HPDE6-E6E7 (cell line): ENCODE data around the gene ADGRA3.
"Not testable (repeated sequence)": the region's sequence is repeated elsewhere in the genome, so short reads cannot be mapped to it uniquely, and the experiment has no call there.

Source experiments
- DNase-seq: peaks from one replicate; pipeline ENCODE4 v3.0.0; 2011; ENCODE audit warnings: missing footprints; ENCODE audit errors: extremely low spot score

Gene ADGRA3

DNA sequence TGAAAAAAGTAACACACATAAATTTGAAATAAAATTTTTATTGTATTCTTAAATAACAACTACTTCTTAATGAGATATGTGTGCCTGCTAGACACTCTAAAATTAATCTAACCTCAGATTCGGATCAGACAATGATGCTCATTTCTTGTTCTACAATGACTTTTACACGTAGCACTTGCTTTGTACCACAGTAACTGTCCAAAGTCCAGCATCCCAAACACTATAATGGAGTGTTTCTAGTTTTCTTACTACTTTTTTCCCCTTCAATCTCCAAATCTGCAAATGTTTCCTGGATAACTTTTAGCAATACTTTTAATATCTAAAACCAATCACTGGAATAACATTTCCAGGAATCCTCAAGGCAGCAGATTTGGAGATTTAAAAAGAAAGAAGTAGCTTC lies 75.9 kb downstream of the ADGRA3 start:
- no peak for DNase-seq

DNA sequence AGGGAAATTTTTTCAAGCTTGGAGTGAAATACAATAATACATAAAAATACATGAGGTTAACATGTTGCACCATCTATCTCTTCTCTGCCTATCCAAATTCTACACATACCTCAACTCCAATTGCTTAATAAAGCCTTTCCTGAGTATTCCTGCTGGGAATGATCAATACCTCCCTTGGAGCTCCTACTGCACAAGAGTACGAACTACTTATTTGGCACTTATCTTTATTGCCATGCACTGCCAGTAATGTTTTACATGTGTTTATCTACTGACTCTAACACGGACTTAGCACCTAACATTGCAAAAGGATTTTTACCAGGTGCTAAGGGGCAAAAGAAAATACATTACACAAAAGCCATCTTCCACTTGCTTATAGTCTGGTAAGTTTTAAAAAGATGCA lies 80.2 kb downstream of the ADGRA3 start:
- DNase-seq = no peak

DNA sequence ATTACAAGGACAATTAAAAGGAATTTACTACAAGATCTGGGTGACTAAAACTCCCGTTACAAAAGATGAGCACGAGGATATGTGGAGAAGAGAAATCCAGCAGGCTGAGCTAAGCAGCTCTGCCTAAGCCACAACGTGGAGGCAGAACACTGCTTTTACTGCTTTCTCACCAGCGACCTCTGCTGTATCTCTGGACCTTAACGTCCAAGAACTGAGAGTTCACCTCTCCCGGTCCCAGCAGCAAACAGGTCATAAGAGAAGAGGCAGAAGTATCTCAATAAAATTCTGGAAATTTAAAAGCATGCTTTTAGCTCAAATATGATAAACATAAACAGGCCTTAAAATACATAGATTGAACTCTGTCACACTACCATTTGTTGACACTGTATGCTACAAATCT lies 81.0 kb downstream of the ADGRA3 start:
- peak; percentile 25 for DNase-seq

DNA sequence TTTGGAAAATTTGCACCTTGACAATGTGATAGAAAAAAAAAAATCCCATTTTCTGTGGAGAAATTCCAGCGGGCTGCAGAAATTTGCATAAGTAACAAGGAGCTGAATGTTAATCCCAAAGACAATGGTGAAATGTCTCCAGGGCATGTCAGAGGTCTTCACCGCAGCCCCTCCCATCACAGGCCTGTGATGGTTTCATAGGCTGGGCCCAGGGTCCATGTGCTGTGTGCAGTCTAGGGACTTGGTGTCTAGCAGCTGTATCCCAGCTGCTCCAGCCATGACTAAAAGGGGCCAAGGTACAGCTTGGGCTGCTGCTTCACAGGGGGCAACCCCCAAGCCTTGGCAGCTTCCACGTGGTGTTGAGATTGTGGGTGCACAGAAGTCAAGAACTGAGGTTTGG lies 85.2 kb downstream of the ADGRA3 start:
- DNase-seq = no peak

DNA sequence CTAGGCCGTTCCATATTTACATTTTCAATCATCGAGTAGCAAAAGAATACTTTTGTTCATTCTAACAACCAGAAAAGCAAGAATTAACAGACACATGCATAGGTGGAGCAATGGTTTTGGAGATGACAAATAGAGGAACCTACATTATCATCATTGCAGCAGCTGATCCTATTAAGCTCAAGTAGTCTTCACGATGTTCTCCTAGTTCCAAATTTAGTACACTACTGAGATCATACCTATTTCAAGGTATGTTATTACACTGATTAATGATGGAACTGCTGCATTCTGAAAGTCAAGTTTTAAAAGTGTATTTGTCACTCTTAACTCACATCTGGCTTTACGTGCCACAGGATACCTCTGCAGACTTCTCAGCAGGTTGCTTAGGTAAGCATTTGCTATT lies 87.4 kb downstream of the ADGRA3 start:
- DNase-seq = no peak

DNA sequence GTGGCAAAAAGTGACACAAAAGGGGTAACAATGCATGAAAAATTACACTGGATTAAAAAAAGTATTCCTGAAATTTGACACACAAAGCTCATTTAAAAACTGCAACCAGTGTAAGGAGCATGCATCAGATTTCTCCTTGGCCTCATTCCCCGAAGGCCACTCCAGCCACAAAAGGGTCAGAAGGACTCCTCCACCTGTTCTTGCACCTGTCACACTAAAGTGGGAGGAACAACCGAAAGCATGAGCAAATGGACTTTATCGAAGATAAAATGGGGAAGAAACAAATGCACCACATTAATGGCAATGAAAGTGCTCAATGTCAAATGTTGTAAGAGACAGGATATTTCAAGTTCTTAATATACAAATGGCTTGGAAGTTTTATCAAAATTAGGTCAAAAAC lies 88.2 kb downstream of the ADGRA3 start:
- DNase-seq = no peak

DNA sequence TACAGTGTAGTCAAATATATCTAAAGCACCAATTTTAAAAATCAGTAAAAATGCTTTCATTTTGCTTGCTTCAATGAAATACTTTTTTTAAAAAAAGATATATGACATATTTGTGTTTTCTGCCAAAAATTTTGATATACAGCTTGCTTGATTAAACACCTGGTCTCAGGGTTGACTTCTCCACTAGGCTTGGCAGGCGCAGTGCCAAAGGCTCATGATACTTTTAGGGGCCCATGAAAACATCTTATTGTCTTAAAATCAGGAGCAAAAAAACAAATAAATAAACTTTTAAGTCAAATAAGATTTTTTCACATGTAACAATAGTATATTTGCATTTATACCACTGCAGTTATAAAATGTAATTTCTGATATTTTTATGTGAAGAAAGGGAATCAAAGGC lies 95.6 kb downstream of the ADGRA3 start:
- no peak for DNase-seq

DNA sequence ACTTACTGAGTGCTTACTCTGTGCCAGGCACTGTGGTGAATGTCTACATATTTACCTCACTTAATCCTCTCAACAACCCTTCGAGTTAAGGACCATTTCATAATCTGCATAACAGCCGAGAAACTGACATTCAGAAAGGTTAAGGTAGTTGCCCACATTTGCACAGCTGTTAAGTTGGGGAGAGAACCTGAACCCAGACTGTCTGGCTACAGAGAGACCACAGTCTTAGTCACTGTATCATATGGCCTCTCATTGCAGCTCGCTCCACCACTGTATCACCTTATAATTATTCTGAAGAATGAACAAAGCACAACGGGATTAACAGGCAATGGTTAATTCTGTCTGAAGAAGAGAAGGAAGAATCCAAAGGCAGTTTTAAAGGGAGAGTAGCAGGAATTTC lies 98.5 kb downstream of the ADGRA3 start:
- no peak for DNase-seq

DNA sequence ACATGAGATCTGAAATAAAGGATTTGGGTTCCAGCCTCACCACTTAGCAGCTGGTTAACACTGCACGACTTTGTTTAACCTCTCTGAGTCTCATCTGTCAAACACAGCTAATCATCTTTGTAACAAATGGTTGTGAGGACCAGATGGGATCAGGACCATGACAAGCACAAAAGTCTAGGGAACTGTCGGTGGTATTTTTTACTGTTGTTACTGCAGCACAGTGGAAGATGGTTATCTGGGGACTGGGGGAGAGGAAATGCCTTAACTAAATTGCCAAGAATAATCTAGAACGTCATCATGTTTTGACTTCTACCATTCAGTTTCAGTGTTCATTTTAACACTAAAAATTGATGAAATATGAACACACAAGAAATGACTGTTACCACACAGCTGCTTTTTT lies 99.5 kb downstream of the ADGRA3 start:
- DNase-seq = no peak

DNA sequence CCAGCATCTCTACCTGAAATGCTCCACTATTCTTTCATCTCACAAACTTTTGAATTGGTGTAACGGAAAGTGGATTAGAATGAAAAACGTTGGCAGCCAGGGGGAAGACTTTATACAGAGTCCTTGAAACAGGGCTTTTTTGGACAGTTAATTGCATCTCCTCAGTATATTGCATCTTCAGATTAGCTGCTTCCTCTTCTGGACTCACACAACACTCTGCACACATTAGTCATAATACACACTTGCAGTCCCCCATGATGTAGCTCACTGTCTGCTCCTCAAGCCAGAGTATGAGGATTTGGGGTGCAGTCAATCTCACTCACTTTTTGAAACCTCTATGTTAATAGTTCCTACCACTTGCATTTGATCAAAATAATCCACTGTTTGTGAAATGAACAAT lies 101.0 kb downstream of the ADGRA3 start:
- no peak for DNase-seq

DNA sequence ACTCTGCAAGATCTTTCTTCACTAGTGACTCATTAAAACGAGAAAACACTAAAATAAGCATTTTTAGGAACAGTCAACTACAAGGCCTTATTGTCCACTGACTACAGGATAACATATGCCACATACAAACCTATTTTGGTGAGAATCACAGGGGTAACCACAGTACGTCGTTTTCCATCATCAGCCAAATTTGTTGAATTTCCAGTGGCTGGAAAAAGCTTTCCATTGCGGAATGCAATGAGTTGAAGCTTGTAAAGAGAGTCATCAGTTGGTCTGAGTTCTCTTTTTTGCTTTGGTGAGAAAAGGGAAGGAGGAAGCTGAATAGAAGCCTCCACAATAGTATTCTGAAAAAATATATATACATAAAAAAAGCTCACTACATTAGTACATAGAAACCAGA lies 102.4 kb downstream of the ADGRA3 start:
- DNase-seq = no peak

DNA sequence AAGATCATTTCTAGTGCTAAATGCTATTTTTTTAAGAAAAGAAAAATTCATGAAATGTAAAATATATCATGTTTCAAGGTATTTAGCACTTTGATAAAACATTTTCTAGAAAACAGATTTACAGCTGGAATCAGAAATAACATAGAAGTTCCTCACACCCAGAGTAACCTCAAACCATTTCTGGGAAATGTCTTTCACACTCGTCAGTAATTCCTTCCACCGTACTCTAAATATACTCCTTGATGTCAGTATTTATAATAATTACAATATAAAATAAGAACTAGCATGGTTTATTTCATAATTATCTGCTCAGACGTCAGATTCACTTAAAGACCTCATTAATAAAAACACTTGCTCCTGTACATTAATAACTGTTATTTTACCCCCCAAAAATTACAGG lies 103.9 kb downstream of the ADGRA3 start:
- DNase-seq = no peak

DNA sequence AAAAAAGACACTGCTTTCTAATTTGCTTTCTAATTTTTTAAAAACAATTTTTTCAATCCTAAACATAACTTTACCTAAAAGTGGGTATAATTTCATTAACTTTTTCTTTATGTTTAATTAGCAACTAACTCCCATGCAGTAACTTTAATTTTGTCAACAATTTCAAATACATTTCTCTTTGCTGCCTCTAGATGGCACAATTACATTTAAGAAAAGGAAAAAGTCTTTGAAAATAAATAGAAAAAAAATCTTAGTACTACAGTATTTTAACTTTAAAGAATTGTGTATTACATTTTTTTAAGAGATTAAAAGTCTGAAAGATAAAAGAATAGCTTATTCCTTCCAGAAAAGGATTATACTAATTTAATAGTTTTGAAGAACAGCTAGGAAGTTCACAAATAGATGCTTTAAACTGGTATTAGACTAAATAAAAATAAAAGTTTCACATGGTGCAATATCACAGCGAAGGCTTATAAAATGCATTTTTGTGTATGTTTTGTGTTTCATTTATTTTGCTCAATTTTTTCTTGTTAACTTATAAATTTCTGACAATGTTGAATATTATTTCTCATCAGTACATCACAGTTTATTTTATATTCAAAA lies 105.1 kb downstream of the ADGRA3 start:
- DNase-seq = no peak

DNA sequence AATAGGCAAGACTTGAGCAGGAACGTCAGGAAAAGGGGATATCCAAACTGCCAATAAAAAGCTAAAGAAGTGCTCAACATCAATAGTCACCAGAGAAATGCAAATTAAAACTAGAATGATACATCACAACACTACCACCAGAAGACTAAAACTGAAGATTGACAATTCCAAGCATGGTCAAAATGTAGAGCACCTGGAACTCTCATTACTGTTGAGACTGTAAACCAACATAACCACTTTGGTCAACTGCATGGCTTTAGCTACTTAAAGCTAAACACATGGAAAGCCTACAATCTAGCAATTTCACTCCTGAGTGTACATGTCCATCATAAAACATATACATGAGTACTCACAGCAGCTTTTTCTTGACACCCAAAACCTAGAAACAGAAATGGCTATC lies 107.4 kb downstream of the ADGRA3 start:
- DNase-seq = no peak

DNA sequence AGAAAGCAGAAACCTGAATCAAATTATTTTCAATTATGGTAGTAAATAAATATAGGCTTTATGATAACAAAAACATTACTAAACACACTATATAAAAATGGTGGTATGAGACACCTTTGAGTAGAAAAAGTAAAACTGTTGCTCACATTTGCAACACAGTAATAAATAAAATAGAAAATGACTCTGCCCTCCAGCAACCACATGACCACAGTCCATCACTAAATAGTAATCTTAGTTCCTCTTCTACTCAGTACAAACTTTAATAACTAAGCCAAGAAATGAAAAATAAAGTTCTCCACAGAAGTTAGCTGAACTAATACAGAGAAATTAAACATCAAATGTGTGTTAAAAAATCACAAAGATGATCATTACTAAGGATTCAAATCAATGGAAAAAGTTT lies 108.5 kb downstream of the ADGRA3 start:
- DNase-seq = no peak

DNA sequence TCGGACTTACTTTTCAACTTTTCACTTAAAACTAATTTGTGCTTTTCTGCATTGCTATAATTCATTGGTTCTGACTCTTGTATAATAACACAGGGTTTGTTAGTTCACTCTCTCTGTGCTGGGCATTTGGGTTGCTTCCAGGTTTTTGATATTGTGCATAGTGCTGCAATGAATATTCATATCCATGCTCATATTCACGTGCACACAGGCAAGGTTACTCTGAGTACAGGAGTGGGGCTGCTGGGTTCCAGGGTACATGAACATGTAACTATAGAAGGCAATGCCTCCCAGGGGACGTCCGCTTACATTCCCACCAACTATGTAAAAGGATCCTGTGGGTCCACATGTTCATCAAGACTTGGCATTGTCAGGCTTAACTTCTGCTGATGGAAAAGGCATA lies 117.2 kb downstream of the ADGRA3 start:
- no peak for DNase-seq

DNA sequence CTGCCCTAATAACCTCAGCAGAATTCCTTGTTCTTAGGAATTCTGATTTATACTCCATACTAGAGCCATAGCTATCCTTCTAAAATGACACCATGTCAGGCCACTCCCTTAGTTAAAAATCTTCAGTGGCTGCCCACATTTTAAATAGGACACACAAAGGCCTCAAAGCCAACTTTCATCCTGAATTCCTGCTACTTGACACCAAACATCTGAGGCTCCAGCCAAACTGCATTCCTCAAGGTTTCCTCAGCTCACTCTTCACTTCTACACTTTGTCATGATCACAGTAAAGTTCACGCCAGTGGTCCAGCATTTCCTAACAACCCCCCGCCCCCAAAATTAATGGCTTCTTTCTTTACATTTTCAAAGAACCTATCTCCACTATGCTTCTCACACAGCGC lies 124.3 kb downstream of the ADGRA3 start:
- DNase-seq = no peak

DNA sequence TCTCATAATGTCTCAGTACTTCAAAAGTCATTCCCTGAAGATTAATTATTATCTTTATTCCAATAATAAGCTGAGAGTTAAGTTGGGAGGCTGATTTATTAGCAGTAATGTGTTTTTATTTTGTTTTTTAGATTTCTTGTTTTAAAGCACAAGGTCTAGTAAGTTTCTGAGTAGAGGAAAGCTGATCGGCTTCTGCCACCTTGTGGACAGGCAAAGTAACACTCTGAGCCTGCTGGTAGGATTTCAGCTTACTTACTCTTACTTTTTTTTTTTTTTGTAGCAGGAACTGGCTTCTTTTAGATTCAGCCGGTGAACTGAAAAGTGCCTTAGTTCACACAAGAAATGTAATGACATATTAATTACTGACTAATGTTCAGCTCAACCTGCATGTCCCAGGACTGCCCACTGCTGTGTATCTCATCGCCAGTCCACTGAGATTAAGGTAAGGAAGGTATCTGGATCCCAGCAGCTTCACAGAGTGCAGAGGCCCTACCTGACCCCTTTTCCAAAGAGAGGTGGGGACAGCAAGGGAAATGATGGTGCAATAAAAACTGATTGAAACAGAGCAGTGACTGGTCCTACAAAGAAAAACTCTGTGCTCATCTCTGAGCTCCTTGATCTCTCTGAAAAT lies 126.5 kb downstream of the ADGRA3 start:
- DNase-seq = peak; percentile 40

DNA sequence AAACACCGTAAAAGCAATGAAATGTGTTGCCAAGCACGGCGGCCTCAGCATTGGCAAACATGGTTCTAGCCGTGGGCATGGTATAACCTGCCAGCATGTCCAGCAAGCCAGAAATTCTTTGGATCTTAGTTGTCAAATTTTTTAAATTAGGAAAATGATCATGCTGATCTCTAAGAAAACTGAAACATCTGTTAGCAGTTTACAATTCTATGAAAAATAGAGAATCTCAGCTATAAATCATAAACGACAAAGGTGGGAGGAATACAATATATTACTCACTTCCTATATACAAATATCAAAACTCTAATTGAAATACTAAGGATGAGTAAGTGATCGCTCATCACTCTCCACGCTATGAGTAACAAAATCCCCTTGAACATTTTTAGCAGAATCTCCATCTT lies 130.3 kb downstream of the ADGRA3 start:
- DNase-seq = peak; percentile 36

DNA sequence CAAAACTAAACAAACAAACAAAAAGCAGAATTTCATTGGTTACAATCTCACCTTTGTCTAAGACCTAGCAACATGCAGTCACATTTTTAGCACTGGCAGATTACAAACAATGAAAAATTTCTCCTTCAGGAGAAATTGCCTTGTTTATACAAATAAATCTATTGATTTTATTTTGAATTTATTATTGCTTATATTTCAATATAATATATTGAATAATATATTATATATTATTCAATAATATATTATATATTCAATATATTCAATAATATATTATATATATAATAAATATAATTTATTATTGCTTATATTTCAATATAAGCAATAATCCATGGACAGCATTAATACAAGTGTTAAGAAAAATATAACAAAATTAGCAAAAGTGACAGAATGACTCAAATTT lies 131.7 kb downstream of the ADGRA3 start:
- DNase-seq = no peak

DNA sequence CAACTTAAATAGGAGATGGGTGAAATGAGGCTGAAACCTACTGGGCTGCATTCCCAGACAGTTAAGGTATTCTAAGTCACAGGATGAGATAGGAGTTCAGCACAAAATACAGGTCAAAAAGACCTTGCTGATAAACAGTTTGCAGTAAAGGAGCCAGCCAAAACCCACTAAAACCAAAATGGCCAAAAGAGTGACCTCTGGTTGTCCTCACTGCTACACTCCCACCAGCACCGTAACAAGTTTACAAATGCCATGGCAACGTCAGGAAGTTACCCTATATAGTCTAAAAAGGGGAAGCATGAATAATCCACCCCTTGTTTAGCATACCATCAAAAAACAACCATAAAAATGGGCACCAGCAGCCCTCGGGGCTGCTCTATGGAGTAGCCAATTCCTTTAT lies 133.7 kb downstream of the ADGRA3 start:
- DNase-seq = not testable (repeated sequence)

DNA sequence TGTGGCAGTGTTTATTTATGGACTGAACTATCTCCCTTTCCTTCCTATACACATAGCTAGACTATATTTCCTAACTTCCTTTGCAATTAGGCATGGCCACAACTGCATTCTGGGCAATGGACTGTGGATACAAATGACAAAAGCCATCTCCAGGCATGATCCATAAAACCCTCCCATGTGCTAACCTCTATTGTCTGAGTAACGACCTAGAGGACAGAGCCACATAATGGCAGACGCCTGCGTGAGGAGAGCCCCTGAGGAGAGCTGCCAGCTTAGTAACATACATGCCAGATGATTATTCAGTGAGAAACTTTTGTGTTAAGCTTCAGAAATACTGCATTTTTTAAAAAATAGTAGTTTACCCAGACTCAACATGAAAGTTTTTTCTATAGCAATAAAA lies 142.9 kb downstream of the ADGRA3 start:
- no peak for DNase-seq

DNA sequence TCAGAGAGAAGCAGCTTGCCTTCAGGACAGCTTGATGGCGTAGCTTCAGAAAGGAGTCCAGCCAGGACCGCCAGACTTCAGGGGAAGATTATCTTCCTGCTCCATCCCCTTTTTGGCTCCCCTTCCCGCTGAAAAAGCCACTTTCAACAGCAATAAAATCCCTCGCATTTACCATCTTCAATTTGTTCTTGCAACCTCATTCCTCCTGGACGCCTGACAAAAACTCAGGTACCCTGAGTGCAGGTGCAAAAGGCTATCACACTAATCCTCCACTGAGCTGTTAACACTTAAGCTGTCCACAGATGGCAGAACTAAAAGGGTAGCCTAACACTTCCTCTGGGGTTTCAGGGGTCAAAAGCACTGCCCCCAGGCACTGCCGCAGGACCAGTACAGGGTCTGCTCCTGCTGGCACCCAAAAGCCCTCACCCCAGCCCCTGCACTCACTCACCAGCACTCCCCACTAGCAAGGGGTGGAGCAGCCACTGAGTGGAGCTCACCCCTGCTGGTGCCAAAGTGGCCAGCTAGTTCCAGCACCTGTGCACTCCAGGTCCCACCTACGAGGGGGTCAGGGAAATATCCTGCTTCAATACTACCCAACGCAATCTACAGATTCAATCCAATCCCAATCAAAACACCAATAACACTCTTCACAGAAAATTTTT lies 145.8 kb downstream of the ADGRA3 start:
- DNase-seq = no peak

DNA sequence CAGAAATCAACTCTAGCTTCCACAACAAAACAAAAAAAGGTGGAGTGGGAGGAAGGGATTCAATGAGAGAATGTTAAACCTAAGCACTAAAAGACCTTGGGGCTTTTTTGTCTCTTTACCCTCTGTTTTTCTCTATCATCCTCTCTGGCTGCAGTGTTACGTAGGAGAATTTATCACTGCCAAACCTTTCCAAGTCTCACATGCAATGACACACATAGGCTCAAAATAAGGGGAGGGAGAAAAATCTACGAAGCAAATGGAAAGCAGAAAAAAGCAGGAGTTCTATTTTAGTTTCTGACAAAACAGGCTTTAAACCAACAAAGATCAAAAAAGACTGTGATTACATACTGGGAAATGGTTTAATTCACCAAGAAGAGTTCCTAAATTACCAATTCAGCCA lies 152.1 kb downstream of the ADGRA3 start:
- no peak for DNase-seq
